OCI-LY7 (cell line): Measurements from ENCODE around the gene C16orf96.

Source experiments
- CTCF ChIP-seq: fragments of 200-600 bp; sonication (generic); conservative IDR thresholded peaks from 2 replicates; pipeline ENCODE4 v1.5.1; 2014; ENCODE audit warnings: mild to moderate bottlenecking, antibody characterized with exemption, low read length, moderate library complexity, mixed read lengths
- EZH2phosphoT487 ChIP-seq: fragments of 200-600 bp; sonication (generic); IDR thresholded peaks from 2 replicates; pipeline ENCODE4 v1.6.1; 2018; ENCODE audit warnings: low read depth, borderline replicate concordance, mild to moderate bottlenecking, mixed run types, antibody characterized with exemption, low read length, moderate library complexity, mixed read lengths

- TF ChIP-seq CTCF: no peak
- TF ChIP-seq EZH2phosphoT487: no peak
Measured at GRCh38 chr16:4606354-4606753, 50.2 kb downstream of the C16orf96 start.
